Vagina (tissue), 2 donors: ENCODE measurements around the gene MPIG6B. TPM values are rescaled to one million over a fixed set of nuclear protein-coding genes. Genes with fewer than 3 reads are reported as not detected.

Experiments used
- DNase-seq, 2 donors: peaks; one replicate each; pipeline ENCODE4 v3.0.0-alpha.2; 2017; ENCODE audit errors: extremely low spot score in 2 of 2
- H3K27ac ChIP-seq: fragments of 200-600 bp; sonication (generic); one replicate; pipeline ENCODE4 v1.5.1; 2019
- H3K27me3 ChIP-seq: fragments of 200-600 bp; sonication (generic); one replicate; pipeline ENCODE4 v1.5.1; 2019
- H3K36me3 ChIP-seq, 2 donors: fragments of 200-600 bp; sonication (generic); one replicate each; pipeline ENCODE4 v1.5.1; 2017 to 2019
- H3K4me1 ChIP-seq: fragments of 200-600 bp; sonication (generic); one replicate; pipeline ENCODE4 v1.5.1; 2019
- H3K4me3 ChIP-seq, 2 donors: fragments of 200-600 bp; sonication (generic); 1 replicate in 1 of 2; 2 replicates in 1 of 2; pipeline ENCODE4 v1.5.1; 2016 to 2019
- H3K9me3 ChIP-seq: fragments of 200-600 bp; sonication (generic); one replicate; pipeline ENCODE4 v1.5.1; 2019
- POLR2A ChIP-seq, 2 donors: fragments of 450-650 bp; IDR thresholded peaks; one replicate each; pipeline ENCODE4 v1.6.1; 2017; ENCODE audit warnings: antibody characterized with exemption in 2 of 2, mild to moderate bottlenecking in 2 of 2, moderate library complexity in 2 of 2
- POLR2AphosphoS5 ChIP-seq, 2 donors: sonication (generic); formaldehyde crosslinking; IDR thresholded peaks; one replicate each; pipeline ENCODE4 v1.9.0; 2017; ENCODE audit warnings: antibody characterized with exemption in 2 of 2, mild to moderate bottlenecking in 2 of 2, low read depth in 1 of 2; ENCODE audit not compliant: insufficient read depth in 1 of 2
- intact Hi-C: fragments of 100-400 bp; cut with DNase I; formaldehyde crosslinking; loops from one replicate; pipeline ENCODE4 v1.15.1; 2023
- total RNA-seq: library from RNA; depleted of rRNA; stranded (reverse); fragments of >200 nt; gene quantifications from one replicate; pipeline ENCODE4 v1.2.3, GENCODE V29; 2016
- TF ChIP-seq, protein P1 (sequence below), 3 experiments: fragments of 450-650 bp in 2 of 3; fragments of 200-600 bp in 1 of 3; sonication (generic) in 1 of 3; IDR thresholded peaks; one replicate each; pipeline ENCODE4 v1.5.1; 2017 to 2019; ENCODE audit warnings: antibody characterized with exemption in 3 of 3, mild to moderate bottlenecking in 2 of 3, moderate library complexity in 2 of 3

The MPIG6B gene
- total RNA-seq, 1 donor from 2014 or later: not detected

DNA sequence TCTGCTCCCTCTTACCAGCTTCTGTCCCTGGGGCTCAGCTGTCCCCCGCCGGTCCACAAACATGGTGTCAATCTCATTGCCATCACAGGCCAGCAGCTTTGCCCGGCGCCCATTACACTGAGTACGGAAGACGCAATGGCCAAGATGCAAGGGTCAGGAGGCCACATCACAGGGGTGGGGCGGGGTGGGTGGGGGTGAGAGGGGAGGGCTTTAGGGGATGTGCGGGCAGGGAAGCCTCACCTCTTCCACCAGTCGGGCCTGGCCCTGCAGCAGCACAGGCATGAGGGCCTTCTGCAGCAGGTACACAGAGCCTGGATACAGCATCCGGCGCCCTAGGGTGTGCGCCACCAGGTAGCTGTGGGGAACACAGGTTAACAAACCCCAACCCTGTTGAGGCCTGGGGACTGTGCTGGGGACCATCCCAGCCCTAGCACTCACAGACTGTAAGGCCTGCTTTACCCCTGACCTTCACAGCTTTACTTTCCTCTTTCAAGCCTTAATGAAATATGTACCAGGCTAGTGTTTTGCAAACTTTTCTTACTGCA lies 31.5 kb upstream of the MPIG6B start:
- H3K4me3 ChIP-seq: no peak overlapping the region
- H3K27me3 ChIP-seq: no peaks in the 10 kb centered on the region
- peaks cover 0 to 95% of the 10 kb centered on the region in 2 donors for H3K36me3 ChIP-seq
- no peaks in the 10 kb centered on the region for H3K4me1 ChIP-seq
- DNase-seq: no peak
- H3K9me3 ChIP-seq: no peaks in the 10 kb centered on the region
- no peak overlapping the region for H3K27ac ChIP-seq
- intact Hi-C loops: no loop called here
- no peak for TF ChIP-seq POLR2AphosphoS5 (IDR thresholded peaks at IDR 0.05; ENCODE audit: insufficient read depth in 1 of 2, low read depth in 1 of 2)
- TF ChIP-seq, protein P1, sequence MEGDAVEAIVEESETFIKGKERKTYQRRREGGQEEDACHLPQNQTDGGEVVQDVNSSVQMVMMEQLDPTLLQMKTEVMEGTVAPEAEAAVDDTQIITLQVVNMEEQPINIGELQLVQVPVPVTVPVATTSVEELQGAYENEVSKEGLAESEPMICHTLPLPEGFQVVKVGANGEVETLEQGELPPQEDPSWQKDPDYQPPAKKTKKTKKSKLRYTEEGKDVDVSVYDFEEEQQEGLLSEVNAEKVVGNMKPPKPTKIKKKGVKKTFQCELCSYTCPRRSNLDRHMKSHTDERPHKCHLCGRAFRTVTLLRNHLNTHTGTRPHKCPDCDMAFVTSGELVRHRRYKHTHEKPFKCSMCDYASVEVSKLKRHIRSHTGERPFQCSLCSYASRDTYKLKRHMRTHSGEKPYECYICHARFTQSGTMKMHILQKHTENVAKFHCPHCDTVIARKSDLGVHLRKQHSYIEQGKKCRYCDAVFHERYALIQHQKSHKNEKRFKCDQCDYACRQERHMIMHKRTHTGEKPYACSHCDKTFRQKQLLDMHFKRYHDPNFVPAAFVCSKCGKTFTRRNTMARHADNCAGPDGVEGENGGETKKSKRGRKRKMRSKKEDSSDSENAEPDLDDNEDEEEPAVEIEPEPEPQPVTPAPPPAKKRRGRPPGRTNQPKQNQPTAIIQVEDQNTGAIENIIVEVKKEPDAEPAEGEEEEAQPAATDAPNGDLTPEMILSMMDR (IDR thresholded peaks at IDR 0.05): no peak
- no peak for TF ChIP-seq POLR2A (IDR thresholded peaks at IDR 0.05)

DNA sequence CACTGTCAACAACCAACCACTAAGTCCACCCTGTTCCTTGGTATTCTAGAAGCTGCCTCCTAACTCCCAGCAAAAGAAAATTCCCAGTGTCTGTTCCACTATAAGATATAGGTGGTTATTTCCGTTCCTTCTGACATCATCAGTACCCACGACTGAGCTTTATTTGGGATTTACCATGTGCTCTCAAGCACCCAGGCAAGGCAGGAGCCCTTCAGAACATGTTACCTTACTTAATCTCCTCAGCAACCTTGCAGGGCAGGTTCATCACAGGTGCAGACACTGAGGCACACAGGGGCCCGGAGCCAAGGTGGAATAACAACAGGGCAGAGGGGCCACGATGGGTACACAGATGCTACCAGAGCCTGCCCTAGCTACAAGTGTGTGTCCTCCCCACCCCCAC lies 30.8 kb upstream of the MPIG6B start:
- no peak overlapping the region for H3K4me3 ChIP-seq
- no peaks in the 10 kb centered on the region for H3K27me3 ChIP-seq
- intact Hi-C loops: no loop called here
- TF ChIP-seq POLR2A (IDR thresholded peaks at IDR 0.05): no peak
- TF ChIP-seq, protein P1 (IDR thresholded peaks at IDR 0.05): no peak
- TF ChIP-seq POLR2AphosphoS5 (IDR thresholded peaks at IDR 0.05; ENCODE audit: insufficient read depth in 1 of 2, low read depth in 1 of 2): no peak
- no peaks in the 10 kb centered on the region for H3K4me1 ChIP-seq
- DNase-seq: no peak
- peaks cover 0 to 94% of the 10 kb centered on the region in 2 donors for H3K36me3 ChIP-seq
- no peaks in the 10 kb centered on the region for H3K9me3 ChIP-seq
- no peak overlapping the region for H3K27ac ChIP-seq

DNA sequence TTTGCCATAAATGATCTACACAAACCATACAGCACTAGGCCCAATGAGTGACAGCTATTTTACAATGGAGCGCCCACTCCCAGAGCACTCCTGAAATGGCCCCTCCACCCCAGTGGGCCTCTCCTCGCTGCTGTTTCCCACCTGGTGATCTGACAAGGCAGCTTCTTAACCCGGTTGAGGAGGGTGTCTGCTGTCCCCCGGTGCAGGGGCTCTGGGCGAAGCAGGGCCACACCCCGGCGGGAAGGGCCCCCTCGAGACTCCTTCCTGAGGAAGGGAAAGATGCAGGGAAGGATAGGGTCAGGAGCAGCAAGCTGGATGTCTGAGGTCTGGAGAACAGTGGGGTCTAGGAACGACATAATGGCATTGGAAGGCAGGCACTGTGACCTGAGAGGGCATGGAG lies 30.3 kb upstream of the MPIG6B start:
- intact Hi-C loops: no loop called here
- Histone ChIP-seq H3K4me1 (no peaks in the 10 kb centered on the region), H3K27ac (no peak overlapping the region), H3K4me3 (no peak overlapping the region), H3K36me3 (peaks cover 0 to 89% of the 10 kb centered on the region in 2 donors), H3K9me3 (no peaks in the 10 kb centered on the region), H3K27me3 (no peaks in the 10 kb centered on the region)
- TF ChIP-seq POLR2A (IDR thresholded peaks at IDR 0.05) (no peak), POLR2AphosphoS5 (IDR thresholded peaks at IDR 0.05; ENCODE audit: insufficient read depth in 1 of 2, low read depth in 1 of 2) (no peak)
- TF ChIP-seq, protein P1 (IDR thresholded peaks at IDR 0.05): no peak
- DNase-seq: no peak

DNA sequence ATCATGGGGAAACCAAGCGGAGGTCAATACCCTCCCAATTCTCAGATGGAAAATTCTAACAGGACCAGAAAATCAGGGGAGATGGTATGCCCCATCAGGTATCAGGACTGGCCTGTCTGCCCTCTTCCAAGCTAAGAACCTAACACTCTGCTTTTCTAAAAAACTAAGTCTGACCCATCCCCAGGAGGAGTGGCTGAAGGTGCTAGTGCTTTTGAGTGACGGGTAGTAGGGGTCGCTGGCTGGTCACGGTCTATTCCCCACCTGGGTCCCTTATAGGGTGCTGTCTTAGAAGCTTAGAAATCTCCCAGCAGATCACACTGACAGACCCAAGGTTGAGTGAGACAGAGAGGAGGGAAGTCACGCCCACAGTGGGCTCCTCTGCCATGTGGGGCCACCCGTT lies 29.6 kb upstream of the MPIG6B start:
- TF ChIP-seq POLR2AphosphoS5 (IDR thresholded peaks at IDR 0.05; ENCODE audit: insufficient read depth in 1 of 2, low read depth in 1 of 2) (no peak), POLR2A (IDR thresholded peaks at IDR 0.05) (no peak)
- TF ChIP-seq, protein P1 (IDR thresholded peaks at IDR 0.05): no peak
- Histone ChIP-seq H3K4me1 (no peaks in the 10 kb centered on the region), H3K4me3 (no peak overlapping the region), H3K27me3 (no peaks in the 10 kb centered on the region), H3K9me3 (no peaks in the 10 kb centered on the region), H3K36me3 (peaks cover 0 to 82% of the 10 kb centered on the region in 2 donors), H3K27ac (no peak overlapping the region)
- DNase-seq: no peak
- intact Hi-C loops: no loop called here

DNA sequence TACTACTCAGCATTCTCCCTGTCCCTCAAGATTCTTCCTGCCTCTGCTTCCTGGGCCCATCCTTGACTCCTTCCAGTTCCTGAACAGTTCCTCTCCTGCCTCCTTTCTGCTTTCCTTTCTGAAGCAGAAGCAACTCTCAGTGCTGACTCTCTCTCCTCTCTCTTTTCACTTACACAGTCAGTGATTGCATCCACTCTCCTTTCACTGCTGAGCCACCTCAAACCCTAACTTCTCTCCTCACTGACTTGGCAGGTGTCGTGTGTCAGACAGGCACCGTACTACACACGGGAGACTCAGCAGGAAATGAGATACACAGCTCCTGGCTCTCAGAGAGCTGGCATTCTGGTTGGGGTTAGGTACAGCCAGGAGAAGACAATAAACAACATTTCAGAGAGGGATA lies 25.6 kb upstream of the MPIG6B start:
- TF ChIP-seq, protein P1 (IDR thresholded peaks at IDR 0.05): no peak
- TF ChIP-seq POLR2AphosphoS5 (IDR thresholded peaks at IDR 0.05; ENCODE audit: insufficient read depth in 1 of 2, low read depth in 1 of 2) (no peak), POLR2A (IDR thresholded peaks at IDR 0.05) (no peak)
- no peak overlapping the region for H3K4me3 ChIP-seq
- H3K27me3 ChIP-seq: no peaks in the 10 kb centered on the region
- intact Hi-C loops: no loop called here
- peaks cover 23% of the 10 kb centered on the region for H3K4me1 ChIP-seq
- no peak overlapping the region for H3K27ac ChIP-seq
- peaks cover 0 to 59% of the 10 kb centered on the region in 2 donors for H3K36me3 ChIP-seq
- no peak for DNase-seq
- no peaks in the 10 kb centered on the region for H3K9me3 ChIP-seq
